ENCODE measurements around the gene INTS2.

DNA sequence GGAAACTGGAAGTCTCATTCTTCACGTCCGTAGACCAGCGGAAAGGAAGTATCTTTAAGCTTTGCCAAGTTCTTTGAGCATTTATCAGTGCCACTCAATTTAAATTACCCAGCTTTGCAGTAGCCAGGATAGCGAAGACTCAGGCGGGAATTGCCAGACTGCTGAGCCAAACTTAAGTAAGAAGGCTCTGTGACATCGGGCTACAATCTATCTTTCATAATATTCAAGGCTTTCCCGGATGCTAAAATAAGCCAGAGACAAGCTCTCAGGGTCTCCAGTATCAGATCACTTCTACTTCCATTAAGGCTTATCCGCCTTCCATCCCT, 64.0 kb downstream of the INTS2 start:
- TF ChIP-seq EZH2phosphoT487 (IDR thresholded peaks at IDR 0.05; ENCODE audit: borderline replicate concordance, low read length) (no peak), EZH2 (IDR thresholded peaks at IDR 0.05; ENCODE audit: low read length, unreplicated experiment) (no peak)
- TF ChIP-seq, protein P1, sequence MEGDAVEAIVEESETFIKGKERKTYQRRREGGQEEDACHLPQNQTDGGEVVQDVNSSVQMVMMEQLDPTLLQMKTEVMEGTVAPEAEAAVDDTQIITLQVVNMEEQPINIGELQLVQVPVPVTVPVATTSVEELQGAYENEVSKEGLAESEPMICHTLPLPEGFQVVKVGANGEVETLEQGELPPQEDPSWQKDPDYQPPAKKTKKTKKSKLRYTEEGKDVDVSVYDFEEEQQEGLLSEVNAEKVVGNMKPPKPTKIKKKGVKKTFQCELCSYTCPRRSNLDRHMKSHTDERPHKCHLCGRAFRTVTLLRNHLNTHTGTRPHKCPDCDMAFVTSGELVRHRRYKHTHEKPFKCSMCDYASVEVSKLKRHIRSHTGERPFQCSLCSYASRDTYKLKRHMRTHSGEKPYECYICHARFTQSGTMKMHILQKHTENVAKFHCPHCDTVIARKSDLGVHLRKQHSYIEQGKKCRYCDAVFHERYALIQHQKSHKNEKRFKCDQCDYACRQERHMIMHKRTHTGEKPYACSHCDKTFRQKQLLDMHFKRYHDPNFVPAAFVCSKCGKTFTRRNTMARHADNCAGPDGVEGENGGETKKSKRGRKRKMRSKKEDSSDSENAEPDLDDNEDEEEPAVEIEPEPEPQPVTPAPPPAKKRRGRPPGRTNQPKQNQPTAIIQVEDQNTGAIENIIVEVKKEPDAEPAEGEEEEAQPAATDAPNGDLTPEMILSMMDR (conservative IDR thresholded peaks at IDR 0.05; ENCODE audit: low read depth, low read length) = no peak
